HUES48 (cell line): ENCODE measurements around the gene AOAH.

Experiments
- H3K27ac ChIP-seq: one replicate; pipeline ENCODE4 v1.7.0; 2013; ENCODE audit warnings: low read depth, low read length, inconsistent platforms
- H3K27me3 ChIP-seq: 2 replicates; pipeline ENCODE4 v1.6.1; 2013; ENCODE audit warnings: mild to moderate bottlenecking, low read length; ENCODE audit not compliant: control insufficient read depth, insufficient read depth
- H3K36me3 ChIP-seq: 2 replicates; pipeline ENCODE4 v1.6.1; 2013; ENCODE audit warnings: low read length; ENCODE audit not compliant: control insufficient read depth, insufficient read depth
- H3K4me1 ChIP-seq: 2 replicates; pipeline ENCODE4 v1.6.1; 2013; ENCODE audit warnings: mild to moderate bottlenecking, low read length; ENCODE audit not compliant: control insufficient read depth, insufficient read depth
- H3K4me3 ChIP-seq: 2 replicates; pipeline ENCODE4 v1.5.1; 2013; ENCODE audit warnings: mild to moderate bottlenecking, low read depth, low read length
- H3K9ac ChIP-seq: 2 replicates; pipeline ENCODE4 v1.6.1; 2013; ENCODE audit warnings: mild to moderate bottlenecking, low read depth, low read length, moderate library complexity
- H3K9me3 ChIP-seq: 2 replicates; pipeline ENCODE4 v1.6.1; 2013; ENCODE audit warnings: low read length; ENCODE audit not compliant: control insufficient read depth, insufficient read depth

The AOAH gene, protein sequence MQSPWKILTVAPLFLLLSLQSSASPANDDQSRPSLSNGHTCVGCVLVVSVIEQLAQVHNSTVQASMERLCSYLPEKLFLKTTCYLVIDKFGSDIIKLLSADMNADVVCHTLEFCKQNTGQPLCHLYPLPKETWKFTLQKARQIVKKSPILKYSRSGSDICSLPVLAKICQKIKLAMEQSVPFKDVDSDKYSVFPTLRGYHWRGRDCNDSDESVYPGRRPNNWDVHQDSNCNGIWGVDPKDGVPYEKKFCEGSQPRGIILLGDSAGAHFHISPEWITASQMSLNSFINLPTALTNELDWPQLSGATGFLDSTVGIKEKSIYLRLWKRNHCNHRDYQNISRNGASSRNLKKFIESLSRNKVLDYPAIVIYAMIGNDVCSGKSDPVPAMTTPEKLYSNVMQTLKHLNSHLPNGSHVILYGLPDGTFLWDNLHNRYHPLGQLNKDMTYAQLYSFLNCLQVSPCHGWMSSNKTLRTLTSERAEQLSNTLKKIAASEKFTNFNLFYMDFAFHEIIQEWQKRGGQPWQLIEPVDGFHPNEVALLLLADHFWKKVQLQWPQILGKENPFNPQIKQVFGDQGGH

GRCh38 chr7:36723951-36724664, at the start of gene AOAH:
AOAH (minus strand) TSS chr7:36724494; CDS start chr7:36724148, 346 bp downstream.
- no peaks in the 10 kb centered on the region for H3K27me3 ChIP-seq
- H3K9me3 ChIP-seq = no peaks in the 10 kb centered on the region
- no peak within 1 kb of the TSS for H3K4me3 ChIP-seq
- no peaks in the 10 kb centered on the region for H3K36me3 ChIP-seq
- no peak within 1 kb of the TSS for H3K9ac ChIP-seq
- H3K4me1 ChIP-seq = no peaks in the 10 kb centered on the region
- no peak within 1 kb of the TSS for H3K27ac ChIP-seq

DNA sequence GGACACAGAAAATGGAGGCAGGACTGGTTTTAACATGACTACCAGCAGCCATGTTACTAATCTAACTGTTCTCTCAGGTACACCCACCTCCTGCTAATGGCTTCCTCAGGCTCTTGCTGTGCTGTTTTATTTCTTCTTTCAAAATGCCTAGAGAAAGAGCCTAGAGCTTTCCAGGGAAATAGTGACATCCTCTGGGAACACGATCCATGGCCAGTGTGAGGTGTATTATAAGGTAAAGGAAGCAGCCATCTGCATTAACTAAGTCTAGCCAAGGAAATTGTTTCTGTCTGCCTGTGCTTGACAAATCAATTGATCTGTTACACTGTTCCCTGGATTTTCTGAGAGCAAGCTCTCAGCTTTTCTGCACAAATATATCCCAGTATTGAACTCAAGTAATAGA, 42.2 kb upstream of the AOAH start:
- no peak overlapping the region for H3K27ac ChIP-seq
- no peaks in the 10 kb centered on the region for H3K9me3 ChIP-seq
- no peaks in the 10 kb centered on the region for H3K27me3 ChIP-seq
- H3K36me3 ChIP-seq = no peaks in the 10 kb centered on the region
- H3K4me1 ChIP-seq = peaks cover 21% of the 10 kb centered on the region
- no peak overlapping the region for H3K4me3 ChIP-seq
- H3K9ac ChIP-seq = no peak overlapping the region

DNA sequence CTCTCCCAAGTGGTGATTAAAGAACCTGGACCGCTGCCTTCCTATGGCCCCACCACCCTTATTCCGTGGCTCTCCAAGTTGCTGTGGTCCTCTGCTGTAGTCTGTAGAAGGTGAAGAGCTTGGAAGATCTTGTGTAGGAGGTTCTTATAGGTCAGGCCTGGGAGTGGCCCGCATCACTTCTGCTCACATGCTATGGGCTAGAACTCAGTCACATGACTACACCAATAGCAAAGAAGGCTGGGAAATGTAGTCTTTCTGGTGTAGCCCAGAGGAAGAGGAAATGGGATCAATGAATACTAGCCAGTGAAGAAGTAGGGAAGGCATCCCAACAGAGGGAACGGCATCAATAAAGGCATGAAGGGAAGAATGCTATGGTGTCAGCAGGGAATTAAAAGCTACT, 41.3 kb upstream of the AOAH start:
- Histone ChIP-seq H3K27ac (no peak overlapping the region), H3K36me3 (no peaks in the 10 kb centered on the region), H3K4me3 (no peak overlapping the region), H3K27me3 (no peaks in the 10 kb centered on the region), H3K9me3 (no peaks in the 10 kb centered on the region), H3K9ac (no peak overlapping the region), H3K4me1 (peaks cover 26% of the 10 kb centered on the region)

DNA sequence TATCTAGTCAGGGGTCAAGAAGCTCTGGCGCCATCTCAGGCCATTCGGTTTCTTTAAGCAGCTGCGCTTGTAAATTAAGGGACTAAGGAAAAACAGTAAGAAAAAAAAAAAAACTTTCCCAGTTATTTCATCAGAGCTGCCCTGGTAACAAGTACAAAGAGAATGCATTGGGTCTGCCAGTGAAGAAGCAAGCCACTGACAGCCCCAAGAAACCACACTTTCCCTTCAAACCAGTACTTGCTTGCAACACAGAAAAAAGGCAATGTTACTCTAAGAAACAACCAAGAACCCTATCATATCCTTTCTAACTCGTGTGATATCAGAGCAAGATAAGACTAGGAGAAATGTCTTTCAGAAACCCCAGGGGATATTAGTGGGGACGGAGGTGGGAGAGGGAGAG, 40.6 kb upstream of the AOAH start:
- Histone ChIP-seq H3K9ac (no peak overlapping the region), H3K36me3 (no peaks in the 10 kb centered on the region), H3K4me1 (peaks cover 26% of the 10 kb centered on the region), H3K4me3 (no peak overlapping the region), H3K9me3 (no peaks in the 10 kb centered on the region), H3K27me3 (no peaks in the 10 kb centered on the region), H3K27ac (no peak overlapping the region)

DNA sequence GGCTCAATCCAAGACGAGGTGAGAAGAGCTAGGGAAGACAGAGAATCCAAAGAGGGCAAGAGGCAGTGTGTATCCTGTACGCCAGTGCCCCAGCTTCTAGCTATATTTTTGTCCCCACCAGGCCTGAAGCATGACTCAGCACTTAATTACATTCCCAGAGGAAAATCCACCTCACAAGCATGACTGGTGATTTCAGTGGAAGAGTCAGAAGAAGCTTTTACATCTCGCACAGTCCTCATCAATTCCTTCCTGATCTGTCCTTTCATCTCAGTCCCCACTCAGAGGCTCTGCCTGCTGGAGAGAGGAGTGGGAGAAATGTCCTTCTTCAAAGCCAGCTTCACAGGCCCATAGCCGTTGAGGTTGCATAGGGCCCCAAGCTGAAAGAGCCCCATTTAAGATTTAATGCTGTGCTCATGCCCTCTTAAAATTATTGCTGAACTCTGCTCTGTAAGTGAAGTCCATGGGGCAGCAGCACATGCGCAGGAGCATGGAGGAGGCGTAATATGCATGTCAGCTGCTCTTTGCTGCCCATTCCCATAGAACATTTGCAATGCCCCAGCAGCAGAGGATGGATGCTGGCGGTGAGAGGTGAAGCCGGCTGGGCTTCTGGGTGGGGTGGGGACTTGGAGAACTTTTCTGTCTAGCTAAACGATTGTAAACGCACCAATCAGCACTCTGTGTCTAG, 39.0 kb upstream of the AOAH start:
- no peaks in the 10 kb centered on the region for H3K27me3 ChIP-seq
- no peaks in the 10 kb centered on the region for H3K9me3 ChIP-seq
- no peak overlapping the region for H3K9ac ChIP-seq
- H3K4me3 ChIP-seq = peak overlapping the region; percentile 20; the same call in 1 of the 2 replicates
- H3K36me3 ChIP-seq = no peaks in the 10 kb centered on the region
- peak overlapping the region; percentile 86 for H3K27ac ChIP-seq
- peaks cover 26% of the 10 kb centered on the region for H3K4me1 ChIP-seq

- Histone ChIP-seq H3K27ac (peak overlapping the region; percentile 86), H3K4me1 (peaks cover 26% of the 10 kb centered on the region), H3K27me3 (no peaks in the 10 kb centered on the region), H3K4me3 (peak overlapping the region; percentile 20; the same call in 1 of the 2 replicates), H3K9me3 (no peaks in the 10 kb centered on the region), H3K9ac (no peak overlapping the region), H3K36me3 (no peaks in the 10 kb centered on the region)
Measured at GRCh38 chr7:36762394-36762793, 38.1 kb upstream of the AOAH start.

GRCh38 chr7:36761835-36762234, 37.5 kb upstream of the AOAH start:
- H3K27me3 ChIP-seq = no peaks in the 10 kb centered on the region
- no peaks in the 10 kb centered on the region for H3K36me3 ChIP-seq
- H3K9me3 ChIP-seq = no peaks in the 10 kb centered on the region
- H3K27ac ChIP-seq = no peak overlapping the region
- no peak overlapping the region for H3K4me3 ChIP-seq
- H3K9ac ChIP-seq = no peak overlapping the region
- H3K4me1 ChIP-seq = peaks cover 26% of the 10 kb centered on the region

DNA sequence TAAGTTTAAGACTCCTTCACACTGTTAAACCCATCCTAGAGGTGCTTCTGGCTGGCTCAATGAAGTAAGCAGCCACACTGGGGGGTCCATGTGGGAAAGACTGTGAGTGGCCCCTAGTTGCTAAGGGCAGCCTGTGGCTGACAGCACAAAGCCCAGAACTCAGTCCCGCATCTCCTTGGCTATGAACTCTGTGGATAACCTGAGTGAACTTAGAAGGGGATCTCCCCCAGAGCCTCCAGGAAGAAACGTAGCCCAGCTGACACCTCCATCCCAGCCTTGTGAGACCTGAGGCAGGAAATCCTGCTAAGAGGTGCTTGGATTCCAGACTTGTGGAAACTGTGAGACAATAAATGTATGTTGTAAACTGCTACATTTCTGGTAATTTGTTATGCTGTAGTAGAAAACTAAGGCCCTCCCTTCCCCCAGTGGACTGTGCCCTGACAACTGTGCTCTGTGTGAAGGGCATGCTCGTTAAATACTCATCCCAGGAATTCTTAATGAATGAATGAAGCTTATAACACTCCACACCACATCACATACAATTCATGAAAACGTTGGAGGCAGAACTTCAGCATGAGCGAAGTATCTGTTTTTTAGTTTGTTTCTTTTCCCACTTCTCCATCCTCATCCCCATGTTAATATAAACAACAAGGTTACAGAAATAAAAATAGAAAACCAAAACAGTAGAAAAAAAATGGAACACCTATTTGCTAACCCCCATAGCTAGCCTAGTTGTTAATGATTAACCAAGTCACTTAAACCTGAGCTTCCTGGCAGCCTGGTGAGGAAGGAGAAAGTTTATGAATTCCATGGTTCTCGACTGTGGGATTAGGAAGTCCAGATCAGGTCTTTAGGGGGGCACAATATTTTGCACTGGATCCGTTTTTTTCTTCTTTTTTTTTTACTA, 36.8 kb upstream of the AOAH start:
- Histone ChIP-seq H3K4me1 (peaks cover 26% of the 10 kb centered on the region), H3K9ac (no peak overlapping the region), H3K36me3 (no peaks in the 10 kb centered on the region), H3K4me3 (no peak overlapping the region), H3K27ac (no peak overlapping the region), H3K9me3 (no peaks in the 10 kb centered on the region), H3K27me3 (no peaks in the 10 kb centered on the region)

DNA sequence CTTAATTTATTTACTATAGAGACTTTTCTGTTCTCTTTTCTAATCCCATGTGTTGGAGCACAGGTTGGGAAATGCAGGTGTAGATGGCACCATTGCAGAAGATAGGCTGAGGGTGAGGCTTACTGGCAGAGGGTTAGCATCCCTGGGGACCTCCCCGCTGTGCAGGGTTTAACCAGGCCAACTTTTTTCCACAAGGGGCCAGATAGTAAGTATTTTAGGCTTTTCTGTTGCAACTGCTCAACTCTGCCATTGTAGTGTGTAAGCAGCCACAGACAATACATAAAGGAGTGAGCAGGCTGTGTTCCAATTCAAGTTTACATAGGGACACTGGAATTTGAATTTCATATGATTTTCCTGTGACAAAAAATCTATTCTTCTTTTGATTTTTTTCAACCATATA, 34.6 kb upstream of the AOAH start:
- Histone ChIP-seq H3K4me3 (no peak overlapping the region), H3K9me3 (no peaks in the 10 kb centered on the region), H3K4me1 (peaks cover 26% of the 10 kb centered on the region), H3K36me3 (no peaks in the 10 kb centered on the region), H3K27ac (no peak overlapping the region), H3K27me3 (no peaks in the 10 kb centered on the region), H3K9ac (no peak overlapping the region)

- no peak overlapping the region for H3K27ac ChIP-seq
- H3K27me3 ChIP-seq = no peaks in the 10 kb centered on the region
- H3K9ac ChIP-seq = no peak overlapping the region
- no peaks in the 10 kb centered on the region for H3K36me3 ChIP-seq
- no peak overlapping the region for H3K4me3 ChIP-seq
- no peaks in the 10 kb centered on the region for H3K9me3 ChIP-seq
- no peaks in the 10 kb centered on the region for H3K4me1 ChIP-seq
Measured at GRCh38 chr7:36755484-36755883, 31.2 kb upstream of the AOAH start.
